Osteocyte (in vitro differentiated cells): ENCODE results near the gene PPP6R2. TPM values are rescaled to one million over a fixed set of nuclear protein-coding genes. Genes with fewer than 3 reads are reported as not detected.

Source experiments
- DNase-seq: peaks from one replicate; pipeline ENCODE4 v3.0.0; 2021; ENCODE audit warnings: mixed read lengths; ENCODE audit not compliant: unreplicated experiment; ENCODE audit errors: extremely low spot score
- H3K27ac Mint-ChIP-seq: one replicate; pipeline ENCODE4 v1.8.0; 2021; ENCODE audit warnings: mild to moderate bottlenecking, mixed read lengths; ENCODE audit not compliant: unreplicated experiment
- H3K27me3 Mint-ChIP-seq: one replicate; pipeline ENCODE4 v1.8.0; 2021; ENCODE audit warnings: mixed read lengths; ENCODE audit not compliant: unreplicated experiment
- H3K36me3 Mint-ChIP-seq: one replicate; pipeline ENCODE4 v1.8.0; 2021; ENCODE audit warnings: mixed read lengths; ENCODE audit not compliant: unreplicated experiment
- H3K4me1 Mint-ChIP-seq: one replicate; pipeline ENCODE4 v1.8.0; 2021; ENCODE audit warnings: mixed read lengths; ENCODE audit not compliant: unreplicated experiment
- H3K4me3 Mint-ChIP-seq: one replicate; pipeline ENCODE4 v1.8.0; 2021; ENCODE audit warnings: mild to moderate bottlenecking, moderate library complexity, mixed read lengths; ENCODE audit not compliant: unreplicated experiment
- H3K9me3 Mint-ChIP-seq: one replicate; pipeline ENCODE4 v1.8.0; 2021; ENCODE audit warnings: mixed read lengths; ENCODE audit not compliant: unreplicated experiment
- CTCF ChIP-seq: fragments of 200-600 bp; sonication (generic); IDR thresholded peaks from 2 replicates; pipeline ENCODE4 v1.5.0; 2021; ENCODE audit warnings: antibody characterized with exemption, mild to moderate bottlenecking, moderate library complexity
- total RNA-seq: library from RNA; stranded (reverse); gene quantifications from 2 replicates; pipeline ENCODE4 v1.2.1, GENCODE V29; 2021

PPP6R2 gene
- total RNA-seq, 1 donor from 2014 or later, result 62.6 TPM

GRCh38 chr22:50483556-50483955 is 140.4 kb downstream of the PPP6R2 start:
- no peak for TF ChIP-seq CTCF
- Mint-ChIP-seq H3K27ac (no peak overlapping the region), H3K4me1 (peaks cover 12% of the 10 kb centered on the region), H3K36me3 (peaks cover 2% of the 10 kb centered on the region), H3K9me3 (no peaks in the 10 kb centered on the region), H3K27me3 (peaks cover 9% of the 10 kb centered on the region), H3K4me3 (no peak overlapping the region)
- no peak for DNase-seq

GRCh38 chr22:50483977-50484853 is 141.1 kb downstream of the PPP6R2 start:
- H3K4me3 Mint-ChIP-seq, result no peak overlapping the region
- H3K27me3 Mint-ChIP-seq, result peaks cover 9% of the 10 kb centered on the region
- peaks cover 12% of the 10 kb centered on the region for H3K4me1 Mint-ChIP-seq
- H3K36me3 Mint-ChIP-seq, result peaks cover 2% of the 10 kb centered on the region
- no peaks in the 10 kb centered on the region for H3K9me3 Mint-ChIP-seq
- no peak overlapping the region for H3K27ac Mint-ChIP-seq
- DNase-seq, result no peak
- no peak for TF ChIP-seq CTCF

GRCh38 chr22:50485221-50486131 is 142.3 kb downstream of the PPP6R2 start:
- peaks cover 2% of the 10 kb centered on the region for H3K36me3 Mint-ChIP-seq
- TF ChIP-seq CTCF, result no peak
- no peak overlapping the region for H3K27ac Mint-ChIP-seq
- H3K4me1 Mint-ChIP-seq, result peaks cover 12% of the 10 kb centered on the region
- H3K27me3 Mint-ChIP-seq, result no peaks in the 10 kb centered on the region
- H3K4me3 Mint-ChIP-seq, result no peak overlapping the region
- no peaks in the 10 kb centered on the region for H3K9me3 Mint-ChIP-seq
- no peak for DNase-seq

- Mint-ChIP-seq H3K27me3 (no peaks in the 10 kb centered on the region), H3K9me3 (no peaks in the 10 kb centered on the region), H3K4me3 (no peak within 1 kb of the TSS), H3K27ac (peak within 1 kb of the TSS; percentile 57), H3K4me1 (peaks cover 12% of the 10 kb centered on the region), H3K36me3 (peaks cover 2% of the 10 kb centered on the region)
- DNase-seq, result no peak
- TF ChIP-seq CTCF, result no peak
Measured at GRCh38 chr22:50486561-50487289, 143.6 kb downstream of the PPP6R2 start, which contains the start of gene MIOX. Gene MIOX, plus strand, starts transcription at chr22:50486859. Its CDS starts 39 bp downstream, at chr22:50486898.
